ENCODE measurements around the gene SLC7A6OS.

DNA sequence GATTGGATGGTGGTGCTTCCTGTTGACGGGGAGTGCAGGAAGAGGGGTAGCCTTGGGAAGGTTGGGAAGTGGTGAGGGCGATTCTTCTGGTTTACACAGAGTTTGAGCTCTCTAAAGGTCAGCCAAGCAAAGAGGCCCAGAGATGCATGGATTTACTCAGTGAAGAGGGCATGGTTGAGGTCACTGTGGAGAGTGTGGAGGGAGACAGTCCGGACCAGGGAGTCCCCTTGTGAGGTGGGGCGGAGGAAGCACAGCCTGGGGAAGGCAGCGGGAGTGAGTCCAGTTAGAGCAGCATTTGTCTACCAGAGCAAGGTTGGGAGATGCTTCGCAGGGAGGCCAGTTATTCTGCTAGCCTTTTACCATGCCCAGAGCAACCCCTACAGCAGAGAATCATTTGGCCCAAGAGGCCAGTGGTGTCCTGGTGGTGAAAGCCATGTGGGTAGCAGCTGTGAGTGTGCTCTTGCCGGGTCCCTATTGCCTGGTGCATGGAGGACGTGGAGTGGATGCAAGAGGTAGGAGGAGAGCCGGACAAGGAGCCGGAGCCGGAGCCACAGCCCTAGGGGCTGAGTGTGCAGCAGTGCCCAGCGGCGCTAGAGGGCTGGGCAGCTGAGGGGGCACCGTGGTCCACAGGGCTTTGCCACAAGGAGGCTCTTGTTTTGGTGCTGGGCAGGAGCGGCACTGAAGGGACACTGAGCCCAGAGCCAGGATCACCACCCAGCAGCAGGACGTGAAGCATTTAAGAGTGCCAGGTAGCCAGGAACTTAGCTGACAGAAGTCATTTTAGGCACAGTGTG, 27.8 kb upstream of the SLC7A6OS start:
- TF ChIP-seq POLR2A (IDR thresholded peaks at IDR 0.05; ENCODE audit: low read depth, low read length) (no peak), POLR2AphosphoS5 (IDR thresholded peaks at IDR 0.05; ENCODE audit: low read depth, low read length) (no peak), TAF1 (IDR thresholded peaks at IDR 0.05; ENCODE audit: low read depth, low read length) (no peak)

Data from GM12891 (cell line).